Vagina (tissue), 2 donors: ENCODE measurements around the gene SECTM1. TPM values are rescaled to one million over a fixed set of nuclear protein-coding genes. Genes with fewer than 3 reads are reported as not detected.

Source experiments
- DNase-seq, 2 donors: peaks; one replicate each; pipeline ENCODE4 v3.0.0-alpha.2; 2017; ENCODE audit errors: extremely low spot score in 2 of 2
- H3K27ac ChIP-seq: fragments of 200-600 bp; sonication (generic); one replicate; pipeline ENCODE4 v1.5.1; 2019
- H3K27me3 ChIP-seq: fragments of 200-600 bp; sonication (generic); one replicate; pipeline ENCODE4 v1.5.1; 2019
- H3K36me3 ChIP-seq, 2 donors: fragments of 200-600 bp; sonication (generic); one replicate each; pipeline ENCODE4 v1.5.1; 2017 to 2019
- H3K4me1 ChIP-seq: fragments of 200-600 bp; sonication (generic); one replicate; pipeline ENCODE4 v1.5.1; 2019
- H3K4me3 ChIP-seq, 2 donors: fragments of 200-600 bp; sonication (generic); 1 replicate in 1 of 2; 2 replicates in 1 of 2; pipeline ENCODE4 v1.5.1; 2016 to 2019
- H3K9me3 ChIP-seq: fragments of 200-600 bp; sonication (generic); one replicate; pipeline ENCODE4 v1.5.1; 2019
- POLR2A ChIP-seq, 2 donors: fragments of 450-650 bp; IDR thresholded peaks; one replicate each; pipeline ENCODE4 v1.6.1; 2017; ENCODE audit warnings: antibody characterized with exemption in 2 of 2, mild to moderate bottlenecking in 2 of 2, moderate library complexity in 2 of 2
- POLR2AphosphoS5 ChIP-seq, 2 donors: sonication (generic); formaldehyde crosslinking; IDR thresholded peaks; one replicate each; pipeline ENCODE4 v1.9.0; 2017; ENCODE audit warnings: antibody characterized with exemption in 2 of 2, mild to moderate bottlenecking in 2 of 2, low read depth in 1 of 2; ENCODE audit not compliant: insufficient read depth in 1 of 2
- intact Hi-C: fragments of 100-400 bp; cut with DNase I; formaldehyde crosslinking; loops from one replicate; pipeline ENCODE4 v1.15.1; 2023
- total RNA-seq: library from RNA; depleted of rRNA; stranded (reverse); fragments of >200 nt; gene quantifications from one replicate; pipeline ENCODE4 v1.2.3, GENCODE V29; 2016
- TF ChIP-seq, protein P1 (sequence below), 3 experiments: fragments of 450-650 bp in 2 of 3; fragments of 200-600 bp in 1 of 3; sonication (generic) in 1 of 3; IDR thresholded peaks; one replicate each; pipeline ENCODE4 v1.5.1; 2017 to 2019; ENCODE audit warnings: antibody characterized with exemption in 3 of 3, mild to moderate bottlenecking in 2 of 3, moderate library complexity in 2 of 3

Gene SECTM1
- total RNA-seq, 1 donor from 2014 or later = 37.1 TPM

GRCh38 chr17:82325286-82326180 is 8.0 kb downstream of the SECTM1 start:
- no peaks in the 10 kb centered on the region for H3K9me3 ChIP-seq
- no peak for DNase-seq
- no peak overlapping the region for H3K4me3 ChIP-seq
- no peak overlapping the region for H3K27ac ChIP-seq
- no peaks in the 10 kb centered on the region for H3K36me3 ChIP-seq
- H3K4me1 ChIP-seq = peaks cover 14% of the 10 kb centered on the region
- no peaks in the 10 kb centered on the region for H3K27me3 ChIP-seq
- intact Hi-C loops = loop anchor here (10.0 kb wide), 2 partner anchors 121 to 281 kb away; no protein-coding TSS in a partner anchor
- TF ChIP-seq POLR2A (IDR thresholded peaks at IDR 0.05) (no peak), POLR2AphosphoS5 (IDR thresholded peaks at IDR 0.05; ENCODE audit: insufficient read depth in 1 of 2, low read depth in 1 of 2) (no peak)
- TF ChIP-seq, protein P1, sequence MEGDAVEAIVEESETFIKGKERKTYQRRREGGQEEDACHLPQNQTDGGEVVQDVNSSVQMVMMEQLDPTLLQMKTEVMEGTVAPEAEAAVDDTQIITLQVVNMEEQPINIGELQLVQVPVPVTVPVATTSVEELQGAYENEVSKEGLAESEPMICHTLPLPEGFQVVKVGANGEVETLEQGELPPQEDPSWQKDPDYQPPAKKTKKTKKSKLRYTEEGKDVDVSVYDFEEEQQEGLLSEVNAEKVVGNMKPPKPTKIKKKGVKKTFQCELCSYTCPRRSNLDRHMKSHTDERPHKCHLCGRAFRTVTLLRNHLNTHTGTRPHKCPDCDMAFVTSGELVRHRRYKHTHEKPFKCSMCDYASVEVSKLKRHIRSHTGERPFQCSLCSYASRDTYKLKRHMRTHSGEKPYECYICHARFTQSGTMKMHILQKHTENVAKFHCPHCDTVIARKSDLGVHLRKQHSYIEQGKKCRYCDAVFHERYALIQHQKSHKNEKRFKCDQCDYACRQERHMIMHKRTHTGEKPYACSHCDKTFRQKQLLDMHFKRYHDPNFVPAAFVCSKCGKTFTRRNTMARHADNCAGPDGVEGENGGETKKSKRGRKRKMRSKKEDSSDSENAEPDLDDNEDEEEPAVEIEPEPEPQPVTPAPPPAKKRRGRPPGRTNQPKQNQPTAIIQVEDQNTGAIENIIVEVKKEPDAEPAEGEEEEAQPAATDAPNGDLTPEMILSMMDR (IDR thresholded peaks at IDR 0.05) = no peak

- Histone ChIP-seq H3K4me3 (no peak overlapping the region), H3K27me3 (no peaks in the 10 kb centered on the region), H3K9me3 (no peaks in the 10 kb centered on the region), H3K27ac (no peak overlapping the region), H3K36me3 (no peaks in the 10 kb centered on the region), H3K4me1 (peaks cover 6% of the 10 kb centered on the region)
- intact Hi-C loops = loop anchor here (10.0 kb wide), 2 partner anchors 120 to 280 kb away; no protein-coding TSS in a partner anchor
- DNase-seq = no peak
- no peak for TF ChIP-seq POLR2AphosphoS5 (IDR thresholded peaks at IDR 0.05; ENCODE audit: insufficient read depth in 1 of 2, low read depth in 1 of 2)
- no peak for TF ChIP-seq POLR2A (IDR thresholded peaks at IDR 0.05)
- TF ChIP-seq, protein P1 (IDR thresholded peaks at IDR 0.05) = no peak
Observed at GRCh38 chr17:82324566-82325285, 8.8 kb downstream of the SECTM1 start.

DNA sequence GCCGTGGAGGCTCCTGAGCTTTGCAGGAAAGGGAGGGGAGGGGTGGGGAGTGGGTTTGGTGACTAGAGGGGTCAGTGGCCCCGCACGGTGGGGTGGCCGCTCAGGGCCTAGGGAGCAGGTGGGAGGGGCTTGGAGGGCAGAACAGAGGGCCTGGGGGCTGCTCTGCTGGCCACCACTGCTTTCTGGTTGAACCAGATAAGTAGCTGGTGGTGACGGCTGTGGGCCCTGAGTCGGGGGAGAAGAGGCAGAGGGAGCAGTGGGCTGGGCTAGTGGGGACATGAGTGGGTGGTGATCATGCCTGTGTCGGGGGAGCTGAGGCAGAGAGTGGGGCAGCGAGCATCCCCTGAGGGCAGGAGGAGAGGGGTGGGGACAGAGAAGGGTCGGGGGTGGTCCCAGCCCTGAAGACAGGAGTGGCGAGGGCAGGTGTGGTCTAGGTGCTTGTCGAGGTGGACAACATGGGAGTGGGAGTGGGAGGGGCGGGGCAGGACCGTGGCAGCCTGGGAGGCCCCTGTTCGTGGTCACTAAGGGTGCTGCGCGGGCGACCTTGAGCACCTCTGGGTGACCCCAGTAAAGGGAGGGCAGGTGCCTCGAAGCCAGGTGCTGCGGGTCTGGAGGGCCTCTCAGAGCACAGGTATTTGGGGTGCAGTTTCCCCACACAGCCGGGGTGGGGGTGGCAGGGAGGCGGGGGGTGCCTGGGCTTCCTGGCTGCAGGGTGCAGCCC is 9.9 kb downstream of the SECTM1 start:
- intact Hi-C loops = loop anchor here (10.0 kb wide), 2 partner anchors 119 to 279 kb away; no protein-coding TSS in a partner anchor
- no peaks in the 10 kb centered on the region for H3K9me3 ChIP-seq
- no peak for DNase-seq
- no peaks in the 10 kb centered on the region for H3K36me3 ChIP-seq
- no peak overlapping the region for H3K4me3 ChIP-seq
- H3K4me1 ChIP-seq = peaks cover 6% of the 10 kb centered on the region
- H3K27ac ChIP-seq = no peak overlapping the region
- TF ChIP-seq POLR2AphosphoS5 (IDR thresholded peaks at IDR 0.05; ENCODE audit: insufficient read depth in 1 of 2, low read depth in 1 of 2) = no peak
- TF ChIP-seq, protein P1 (IDR thresholded peaks at IDR 0.05) = no peak
- no peak for TF ChIP-seq POLR2A (IDR thresholded peaks at IDR 0.05)
- H3K27me3 ChIP-seq = no peaks in the 10 kb centered on the region

DNA sequence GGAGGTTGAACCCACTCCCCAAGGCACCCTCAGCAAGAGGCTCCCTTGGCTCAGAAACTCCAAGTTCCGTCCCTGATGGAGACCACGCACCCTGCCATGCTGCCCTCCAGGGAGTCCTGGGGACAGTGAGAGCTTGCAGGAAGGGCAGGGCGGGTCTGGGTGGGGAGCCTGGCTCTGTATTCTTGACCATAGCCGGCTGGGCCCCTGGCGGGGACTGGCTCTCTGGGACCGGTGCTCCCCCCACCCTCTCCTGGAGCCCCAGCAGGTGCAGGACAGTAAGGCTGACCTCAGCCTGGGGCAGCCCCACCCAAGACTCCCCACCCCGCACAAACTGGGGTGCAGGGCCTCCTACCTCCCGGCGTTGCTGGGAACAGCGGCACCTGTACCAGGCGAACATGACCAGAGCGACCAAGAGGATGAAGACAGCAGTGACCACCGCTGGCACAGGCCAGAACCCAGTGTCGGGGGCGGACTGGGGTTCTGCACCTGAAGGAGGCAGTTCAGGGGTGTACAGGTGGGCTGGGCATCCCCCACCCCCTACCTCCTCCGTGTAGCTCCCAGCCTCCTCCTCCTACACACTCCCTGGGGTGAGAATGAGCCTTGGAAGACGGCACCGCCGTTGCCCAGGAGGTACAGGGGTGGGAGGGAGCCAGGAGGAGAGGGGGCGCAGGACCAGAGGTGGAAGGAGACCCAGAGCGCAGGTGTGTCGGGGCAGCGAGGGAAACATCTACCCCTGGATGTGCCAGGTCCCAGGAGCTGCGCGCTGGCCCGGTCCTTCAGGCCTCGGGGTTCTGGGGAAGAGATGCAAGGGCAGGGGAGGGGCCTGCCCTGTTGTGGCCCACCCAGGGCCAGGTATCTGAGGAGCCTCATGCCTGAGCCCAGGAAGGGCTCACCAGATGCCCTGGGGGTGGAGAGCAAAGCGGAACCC is 10.8 kb downstream of the SECTM1 start:
- Histone ChIP-seq H3K27ac (no peak overlapping the region), H3K4me1 (peaks cover 6% of the 10 kb centered on the region), H3K36me3 (no peaks in the 10 kb centered on the region), H3K4me3 (no peak overlapping the region), H3K27me3 (no peaks in the 10 kb centered on the region), H3K9me3 (no peaks in the 10 kb centered on the region)
- intact Hi-C loops = loop anchor here (10.0 kb wide), 2 partner anchors 118 to 278 kb away; no protein-coding TSS in a partner anchor
- TF ChIP-seq POLR2AphosphoS5 (IDR thresholded peaks at IDR 0.05; ENCODE audit: insufficient read depth in 1 of 2, low read depth in 1 of 2) = no peak
- TF ChIP-seq POLR2A (IDR thresholded peaks at IDR 0.05) = no peak
- TF ChIP-seq, protein P1 (IDR thresholded peaks at IDR 0.05) = no peak
- no peak for DNase-seq
